ENCODE measurements around the gene ZNF614. TPM values are rescaled to one million over a fixed set of nuclear protein-coding genes. Genes with fewer than 3 reads are reported as not detected.
"Not testable (repeated sequence)": the region's sequence is repeated elsewhere in the genome, so short reads cannot be mapped to it uniquely, and the experiment has no call there.

ZNF614 gene
- total and polyA plus RNA-seq, 7 donors = 3.3 to 7.7 (median 4.3) TPM

DNA sequence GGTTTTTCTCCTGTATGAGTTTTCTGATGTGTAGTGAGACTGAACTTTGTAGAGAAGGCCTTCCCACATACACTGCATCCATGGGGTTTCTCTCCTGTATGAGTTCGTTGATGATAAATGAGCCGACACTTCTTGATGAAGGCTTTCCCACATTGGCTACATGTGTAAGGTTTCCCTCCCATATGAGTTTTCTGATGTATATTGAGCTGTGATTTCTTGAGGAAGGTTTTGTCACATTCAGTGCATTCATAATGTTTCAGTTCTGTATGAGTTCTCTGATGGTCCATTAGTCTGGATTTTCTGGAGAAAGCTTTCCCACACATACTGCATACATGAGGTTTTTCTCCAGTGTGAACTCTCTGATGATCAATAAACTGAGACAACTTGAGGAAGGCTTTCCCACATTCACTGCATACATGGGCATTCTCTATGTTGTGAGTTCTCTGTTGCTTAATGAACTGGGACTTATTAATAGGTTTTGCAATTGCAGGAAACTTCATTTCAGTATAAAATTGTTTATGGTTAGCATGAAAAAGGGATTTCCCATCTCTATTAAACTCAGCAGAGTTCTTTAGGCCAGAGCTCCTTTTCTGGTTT lies 34.0 kb downstream of the ZNF614 start:
- no peaks in the 10 kb centered on the region for H3K4me1 ChIP-seq
- H3K36me3 ChIP-seq (ENCODE audit: insufficient read depth in 1 of 2, low read depth in 1 of 2) = peaks cover 34 to 61% of the 10 kb centered on the region in 2 donors
- 98 to 100% (median 98%) methylated on average over 2 of the region's 2 CpGs for WGBS, 3 donors
- intact Hi-C loops (cut with DNase I) = no loop called here
- no peak overlapping the region for H3K27ac ChIP-seq
- no peak for ATAC-seq
- no peak overlapping the region for H3K4me3 ChIP-seq
- DNase-seq = no peak
- H3K9me3 ChIP-seq = peaks cover 94% of the 10 kb centered on the region
- no peaks in the 10 kb centered on the region for H3K27me3 ChIP-seq (ENCODE audit: insufficient read depth in 3 of 3, low read length in 2 of 3)
- TF ChIP-seq, protein P1, sequence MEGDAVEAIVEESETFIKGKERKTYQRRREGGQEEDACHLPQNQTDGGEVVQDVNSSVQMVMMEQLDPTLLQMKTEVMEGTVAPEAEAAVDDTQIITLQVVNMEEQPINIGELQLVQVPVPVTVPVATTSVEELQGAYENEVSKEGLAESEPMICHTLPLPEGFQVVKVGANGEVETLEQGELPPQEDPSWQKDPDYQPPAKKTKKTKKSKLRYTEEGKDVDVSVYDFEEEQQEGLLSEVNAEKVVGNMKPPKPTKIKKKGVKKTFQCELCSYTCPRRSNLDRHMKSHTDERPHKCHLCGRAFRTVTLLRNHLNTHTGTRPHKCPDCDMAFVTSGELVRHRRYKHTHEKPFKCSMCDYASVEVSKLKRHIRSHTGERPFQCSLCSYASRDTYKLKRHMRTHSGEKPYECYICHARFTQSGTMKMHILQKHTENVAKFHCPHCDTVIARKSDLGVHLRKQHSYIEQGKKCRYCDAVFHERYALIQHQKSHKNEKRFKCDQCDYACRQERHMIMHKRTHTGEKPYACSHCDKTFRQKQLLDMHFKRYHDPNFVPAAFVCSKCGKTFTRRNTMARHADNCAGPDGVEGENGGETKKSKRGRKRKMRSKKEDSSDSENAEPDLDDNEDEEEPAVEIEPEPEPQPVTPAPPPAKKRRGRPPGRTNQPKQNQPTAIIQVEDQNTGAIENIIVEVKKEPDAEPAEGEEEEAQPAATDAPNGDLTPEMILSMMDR (IDR thresholded peaks at IDR 0.05) = no peak

DNA sequence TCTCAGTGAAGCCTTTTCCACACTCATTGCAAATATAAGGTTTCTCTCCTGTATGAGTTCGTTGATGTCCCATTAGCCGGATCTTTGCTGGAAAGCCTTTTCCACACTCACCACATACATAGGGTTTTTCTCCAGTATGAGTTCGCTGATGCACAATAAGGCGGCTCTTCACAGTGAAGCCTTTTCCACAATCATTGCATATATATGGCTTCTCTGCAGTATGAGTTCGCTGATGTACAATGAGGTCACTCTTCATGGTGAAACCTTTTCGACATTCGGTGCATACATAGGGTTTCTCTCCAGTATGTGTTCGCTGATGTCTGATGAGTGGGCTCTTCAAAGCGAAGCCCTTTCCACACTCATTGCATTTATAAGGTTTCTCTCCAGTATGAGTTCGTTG lies 34.8 kb downstream of the ZNF614 start:
- H3K27me3 ChIP-seq (ENCODE audit: insufficient read depth in 3 of 3, low read length in 2 of 3) = no peaks in the 10 kb centered on the region
- H3K4me1 ChIP-seq = no peaks in the 10 kb centered on the region
- 98 to 99% (median 98%) methylated on average over 10 of the region's 10 CpGs for WGBS, 3 donors
- TF ChIP-seq, protein P1 (IDR thresholded peaks at IDR 0.05) = no peak
- no peak overlapping the region for H3K4me3 ChIP-seq
- H3K27ac ChIP-seq = no peak overlapping the region
- H3K36me3 ChIP-seq (ENCODE audit: insufficient read depth in 1 of 2, low read depth in 1 of 2) = peaks cover 31 to 53% of the 10 kb centered on the region in 2 donors
- DNase-seq (no peak), ATAC-seq (no peak)
- peaks cover 94% of the 10 kb centered on the region for H3K9me3 ChIP-seq
- intact Hi-C loops (cut with DNase I) = no loop called here

DNA sequence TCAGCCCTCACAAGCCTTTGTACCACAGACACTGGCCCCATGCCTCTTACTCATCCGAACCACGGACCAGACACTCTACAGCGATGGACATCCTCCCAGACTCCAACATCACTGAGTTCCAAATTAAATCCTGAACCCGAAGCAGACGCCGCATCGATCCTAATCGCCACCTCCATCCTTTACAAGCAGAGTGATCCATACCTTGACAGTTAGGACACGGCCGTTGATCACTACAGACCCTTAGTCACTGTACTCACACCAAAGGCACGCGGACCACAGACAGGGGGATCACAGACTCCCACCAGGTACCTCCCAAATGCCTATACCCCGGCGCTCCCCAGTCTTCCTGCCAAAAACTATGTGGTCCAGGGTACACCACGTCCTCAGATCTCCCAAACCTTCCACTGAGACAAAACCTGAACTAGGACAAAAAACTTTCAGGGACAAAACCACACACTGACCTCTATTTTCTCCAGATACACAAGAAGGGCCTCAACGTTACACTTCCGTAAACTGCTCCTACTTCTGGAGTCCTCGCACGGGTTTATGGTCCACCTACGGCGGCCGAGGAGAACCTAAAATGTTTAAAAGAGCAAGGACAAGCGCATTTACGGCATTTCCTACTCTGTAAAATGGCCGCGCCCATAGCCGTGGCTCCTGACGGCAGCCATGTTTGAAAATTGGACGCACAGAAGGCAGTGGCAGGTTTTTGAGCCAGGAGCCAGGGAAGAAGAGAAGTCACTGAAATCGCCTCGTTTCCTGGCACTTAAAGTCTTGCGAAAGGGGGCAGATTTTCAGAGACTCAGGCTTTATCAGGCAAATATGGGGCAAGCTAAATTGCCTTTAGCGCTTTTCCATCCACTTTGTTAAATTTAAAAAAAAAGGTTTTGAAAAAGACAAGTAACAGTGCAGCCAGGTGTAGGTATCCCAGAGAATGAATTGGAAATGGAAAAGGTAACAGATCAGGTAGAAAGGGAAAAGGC lies 41.6 kb downstream of the ZNF614 start, which contains the start of gene ZNF350:
ZNF350 (minus strand) TSS at position 532 of the 983 bp plus-strand sequence. CDS start 12,480 bp downstream, outside the sequence.
- TF ChIP-seq, protein P1 (IDR thresholded peaks at IDR 0.05) = no peak
- WGBS, 3 donors = 2 to 3% (median 2%) methylated on average over 33 of the region's 33 CpGs
- Histone ChIP-seq H3K4me3 (peak within 1 kb of the TSS; percentile 92), H3K9me3 (peaks cover 57% of the 10 kb centered on the region), H3K27me3 (ENCODE audit: insufficient read depth in 3 of 3, low read length in 2 of 3) (no peaks in the 10 kb centered on the region), H3K27ac (peak within 1 kb of the TSS; percentile 79), H3K4me1 (peaks cover 6% of the 10 kb centered on the region), H3K36me3 (ENCODE audit: insufficient read depth in 1 of 2, low read depth in 1 of 2) (no peaks in the 10 kb centered on the region)
- intact Hi-C loops (cut with DNase I) = loop anchor here in 1 of 2 donors (5.0 to 10.0 kb wide), 3 partner anchors 41 to 82 kb away; partner anchors contain the start of genes ZNF432, ZNF614 and ZNF649
- ATAC-seq = peak; percentile 99 to 100 (median 100)
- peak; percentile 90 to 93 for DNase-seq

DNA sequence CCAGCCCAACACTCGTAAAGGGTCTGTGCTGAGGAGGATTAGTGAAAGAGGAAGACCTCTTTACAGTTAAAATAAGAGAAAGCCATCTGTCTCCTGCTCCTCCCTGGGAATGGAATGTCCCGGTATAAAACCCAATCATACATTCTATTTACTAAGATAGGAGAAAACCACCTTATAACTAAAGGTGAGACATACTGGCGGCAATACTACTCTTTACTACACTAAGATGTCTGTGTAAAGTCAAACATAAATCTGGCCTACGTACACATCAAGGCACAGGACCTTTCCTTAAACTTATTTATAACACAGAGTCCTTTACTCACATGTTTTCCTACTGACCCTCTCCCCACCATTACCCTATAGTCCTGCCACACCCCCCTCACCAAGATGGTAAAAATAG lies 44.8 kb downstream of the ZNF614 start:
- intact Hi-C loops (cut with DNase I) = loop anchor here in 1 of 2 donors (10.0 kb wide), 1 partner anchor 79 kb away; the partner anchor contains the start of gene ZNF649
- 94 to 97% (median 95%) methylated on average over 4 of the region's 4 CpGs for WGBS, 3 donors
- Histone ChIP-seq H3K9me3 (peaks cover 55% of the 10 kb centered on the region), H3K4me1 (peaks cover 6% of the 10 kb centered on the region), H3K27me3 (ENCODE audit: insufficient read depth in 3 of 3, low read length in 2 of 3) (no peaks in the 10 kb centered on the region), H3K36me3 (ENCODE audit: insufficient read depth in 1 of 2, low read depth in 1 of 2) (peaks cover 7 to 9% of the 10 kb centered on the region in 2 donors), H3K4me3 (no peak overlapping the region), H3K27ac (no peak overlapping the region)
- ATAC-seq (no peak), DNase-seq (no peak)
- TF ChIP-seq, protein P1 (IDR thresholded peaks at IDR 0.05) = no peak

DNA sequence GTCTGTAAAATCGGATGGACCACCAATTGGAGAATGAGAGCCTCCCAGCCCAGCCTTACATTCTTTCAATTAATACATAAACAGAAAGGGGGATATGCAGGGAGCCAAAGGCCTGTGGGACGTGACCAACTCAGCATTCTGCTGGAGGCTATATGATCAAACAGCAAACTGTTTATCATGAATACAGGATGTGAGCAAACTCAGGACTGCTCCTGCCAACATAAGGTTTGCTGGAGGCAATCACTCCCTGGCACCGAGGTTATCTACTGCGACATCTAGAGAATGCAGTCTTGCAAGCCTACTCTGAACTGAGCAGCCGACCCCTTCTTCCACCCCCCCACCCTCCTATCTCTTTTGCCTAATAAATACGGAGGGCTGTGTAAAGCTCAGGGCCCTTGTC lies 47.3 kb downstream of the ZNF614 start:
- H3K27me3 ChIP-seq (ENCODE audit: insufficient read depth in 3 of 3, low read length in 2 of 3); DNase-seq; H3K4me3 ChIP-seq; H3K4me1 ChIP-seq; H3K27ac ChIP-seq; ATAC-seq; H3K36me3 ChIP-seq (ENCODE audit: insufficient read depth in 1 of 2, low read depth in 1 of 2): not testable (repeated sequence)
- H3K9me3 ChIP-seq = peaks cover 62% of the 10 kb centered on the region
- intact Hi-C loops (cut with DNase I) = loop anchor here in 1 of 2 donors (10.0 kb wide), 1 partner anchor 76 kb away; the partner anchor contains the start of gene ZNF649
- 93 to 97% (median 96%) methylated on average over 6 of the region's 6 CpGs for WGBS, 3 donors
